ENCODE results near the gene GPR31.

DNA sequence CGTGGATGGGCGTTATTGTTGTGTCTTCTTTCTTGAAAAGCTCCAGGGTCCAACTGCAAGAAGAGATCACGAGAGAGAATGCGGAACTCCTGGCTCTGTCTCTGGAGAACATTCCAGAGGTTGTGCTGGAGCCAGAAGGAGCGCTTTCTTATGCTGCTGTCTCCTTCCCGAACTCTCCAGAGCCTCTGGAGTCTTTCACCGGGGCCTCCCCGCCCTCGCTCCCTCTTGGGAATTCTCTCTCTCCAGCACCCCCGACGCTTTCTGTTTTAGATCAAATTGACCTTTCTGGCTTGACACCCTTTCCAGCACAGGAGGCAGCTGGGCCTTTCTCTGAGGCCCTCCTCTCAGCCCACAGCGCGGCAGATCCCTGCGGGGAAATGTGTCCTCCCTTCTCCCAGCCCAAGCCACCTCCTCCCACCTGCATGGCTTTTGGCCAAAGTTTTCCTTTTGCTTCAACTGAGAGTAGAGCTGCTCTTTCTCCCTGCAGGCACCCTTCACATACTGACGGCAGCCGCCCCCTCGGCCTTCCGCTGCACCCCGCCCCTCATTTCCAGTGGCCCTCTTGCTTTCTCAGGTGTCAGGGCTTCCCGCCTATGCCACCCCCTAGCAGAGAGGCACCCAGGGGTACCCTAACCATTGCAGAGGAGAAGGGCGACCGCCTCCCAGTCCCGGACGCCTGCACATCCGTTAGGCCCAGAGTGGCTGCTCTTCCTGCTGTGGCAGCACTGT is 41.5 kb downstream of the GPR31 start:
- TF ChIP-seq, protein P1, sequence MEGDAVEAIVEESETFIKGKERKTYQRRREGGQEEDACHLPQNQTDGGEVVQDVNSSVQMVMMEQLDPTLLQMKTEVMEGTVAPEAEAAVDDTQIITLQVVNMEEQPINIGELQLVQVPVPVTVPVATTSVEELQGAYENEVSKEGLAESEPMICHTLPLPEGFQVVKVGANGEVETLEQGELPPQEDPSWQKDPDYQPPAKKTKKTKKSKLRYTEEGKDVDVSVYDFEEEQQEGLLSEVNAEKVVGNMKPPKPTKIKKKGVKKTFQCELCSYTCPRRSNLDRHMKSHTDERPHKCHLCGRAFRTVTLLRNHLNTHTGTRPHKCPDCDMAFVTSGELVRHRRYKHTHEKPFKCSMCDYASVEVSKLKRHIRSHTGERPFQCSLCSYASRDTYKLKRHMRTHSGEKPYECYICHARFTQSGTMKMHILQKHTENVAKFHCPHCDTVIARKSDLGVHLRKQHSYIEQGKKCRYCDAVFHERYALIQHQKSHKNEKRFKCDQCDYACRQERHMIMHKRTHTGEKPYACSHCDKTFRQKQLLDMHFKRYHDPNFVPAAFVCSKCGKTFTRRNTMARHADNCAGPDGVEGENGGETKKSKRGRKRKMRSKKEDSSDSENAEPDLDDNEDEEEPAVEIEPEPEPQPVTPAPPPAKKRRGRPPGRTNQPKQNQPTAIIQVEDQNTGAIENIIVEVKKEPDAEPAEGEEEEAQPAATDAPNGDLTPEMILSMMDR (IDR thresholded peaks at IDR 0.05 in 4 of 5, conservative IDR thresholded peaks at IDR 0.05 in 1 of 5): no peak
- no peak for TF ChIP-seq POLR2A (IDR thresholded peaks at IDR 0.05)
